OCI-LY3 (cell line): Measurements from ENCODE around the gene ACSL4.

Experiments
- EZH2phosphoT487 ChIP-seq: fragments of 200-600 bp; shearing (Covaris generic); IDR thresholded peaks from 2 replicates; pipeline ENCODE4 v1.6.1; 2018; ENCODE audit warnings: antibody characterized with exemption, mixed run types, low read depth
- TF ChIP-seq, protein P1 (sequence below): fragments of 200-600, 300-600 bp; sonication (generic); IDR thresholded peaks from 2 replicates; pipeline ENCODE4 v1.5.1; 2014; ENCODE audit warnings: antibody characterized with exemption, low read length, low read depth

GRCh38 chrX:109623997-109624396 lies 109.1 kb downstream of the ACSL4 start:
- TF ChIP-seq, protein P1, sequence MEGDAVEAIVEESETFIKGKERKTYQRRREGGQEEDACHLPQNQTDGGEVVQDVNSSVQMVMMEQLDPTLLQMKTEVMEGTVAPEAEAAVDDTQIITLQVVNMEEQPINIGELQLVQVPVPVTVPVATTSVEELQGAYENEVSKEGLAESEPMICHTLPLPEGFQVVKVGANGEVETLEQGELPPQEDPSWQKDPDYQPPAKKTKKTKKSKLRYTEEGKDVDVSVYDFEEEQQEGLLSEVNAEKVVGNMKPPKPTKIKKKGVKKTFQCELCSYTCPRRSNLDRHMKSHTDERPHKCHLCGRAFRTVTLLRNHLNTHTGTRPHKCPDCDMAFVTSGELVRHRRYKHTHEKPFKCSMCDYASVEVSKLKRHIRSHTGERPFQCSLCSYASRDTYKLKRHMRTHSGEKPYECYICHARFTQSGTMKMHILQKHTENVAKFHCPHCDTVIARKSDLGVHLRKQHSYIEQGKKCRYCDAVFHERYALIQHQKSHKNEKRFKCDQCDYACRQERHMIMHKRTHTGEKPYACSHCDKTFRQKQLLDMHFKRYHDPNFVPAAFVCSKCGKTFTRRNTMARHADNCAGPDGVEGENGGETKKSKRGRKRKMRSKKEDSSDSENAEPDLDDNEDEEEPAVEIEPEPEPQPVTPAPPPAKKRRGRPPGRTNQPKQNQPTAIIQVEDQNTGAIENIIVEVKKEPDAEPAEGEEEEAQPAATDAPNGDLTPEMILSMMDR = no peak
- no peak for TF ChIP-seq EZH2phosphoT487
